GM12878 (cell line): ENCODE data around the gene CNTNAP2. TPM values are rescaled to one million over a fixed set of nuclear protein-coding genes. Genes with fewer than 3 reads are reported as not detected.

Experiments
- ATAC-seq: fragments of 200-7000 bp; cut with Tn5 transposase; 3 replicates; pipeline ENCODE4 v1.9.1; 2020; ENCODE audit warnings: mild to moderate bottlenecking, moderate library complexity
- BruUV-seq: library from RNA; stranded (reverse); fragments of 400-500 nt; replicated peaks from 2 replicates; lab custom pipeline; 2021; lab: Mats Ljungman, UMichigan
- CTCF ChIA-PET: fragments of 300-600 bp; sonication (Branson Sonifier 250); formaldehyde crosslinking; extraction: SDS; loops from one replicate; lab custom pipeline; 2021; ENCODE audit warnings: inconsistent platforms; lab: Yijun Ruan, JAX
- POLR2A ChIA-PET: fragments of 350-600 bp; formaldehyde crosslinking; extraction: SDS; loops from one replicate; lab custom pipeline; 2021; ENCODE audit warnings: inconsistent platforms; lab: Charles Lee
- RAD21 ChIA-PET: fragments of 300-600 bp; sonication (Branson Sonifier 250); formaldehyde crosslinking; loops from one replicate; lab custom pipeline; 2023; ENCODE audit warnings: antibody characterized with exemption; ENCODE audit not compliant: unreplicated experiment; lab: Charles Lee
- SMC1A ChIA-PET: fragments of 300-600 bp; sonication (Branson Sonifier 250); formaldehyde crosslinking; loops from one replicate; lab custom pipeline; 2023; ENCODE audit not compliant: unreplicated experiment, uncharacterized antibody; lab: Charles Lee
- DNase-seq: peaks from one replicate; pipeline ENCODE4 v3.0.0-alpha.2; 2011; ENCODE audit warnings: low read depth, low spot score
- FAIRE-seq: peaks from 3 replicates; lab custom pipeline; 2011; peaks lifted over from hg19 to GRCh38; lab: Jason Lieb, UNC
- H2AFZ ChIP-seq: 2 replicates; pipeline ENCODE4 v1.6.0; 2011; ENCODE audit warnings: low read depth, low read length, control low read depth; ENCODE audit not compliant: control insufficient read depth
- H3K27ac ChIP-seq: 2 replicates; pipeline ENCODE4 v1.5.1; 2011; ENCODE audit warnings: control low read depth; ENCODE audit not compliant: control insufficient read depth, insufficient read depth
- H3K27me3 ChIP-seq, 2 experiments: replicated peaks in 1 of 2; 2 replicates each; pipeline versions ENCODE4 v1.6.0 to v1.6.1; 2011; ENCODE audit warnings: low read length in 1 of 2; ENCODE audit not compliant: control insufficient read depth in 2 of 2, insufficient read depth in 2 of 2
- H3K36me3 ChIP-seq, 2 experiments: 2 replicates each; pipeline ENCODE4 v1.5.1; 2011; ENCODE audit warnings: low read length in 1 of 2; ENCODE audit not compliant: control insufficient read depth in 2 of 2, insufficient read depth in 2 of 2
- H3K4me1 ChIP-seq: 2 replicates; pipeline ENCODE4 v1.6.1; 2011; ENCODE audit warnings: mild to moderate bottlenecking, low read length, moderate library complexity, mixed read lengths; ENCODE audit not compliant: control insufficient read depth, insufficient read depth
- H3K4me2 ChIP-seq: 2 replicates; pipeline ENCODE4 v1.6.0; 2011; ENCODE audit warnings: control low read depth; ENCODE audit not compliant: control insufficient read depth, insufficient read depth
- H3K4me3 ChIP-seq: fragments of 200-600 bp; sonication (generic); 2 replicates; pipeline ENCODE4 v1.5.1; 2016
- H3K79me2 ChIP-seq: 2 replicates; pipeline ENCODE4 v1.6.0; 2011; ENCODE audit warnings: low read length; ENCODE audit not compliant: control insufficient read depth, insufficient read depth
- H3K9ac ChIP-seq: 2 replicates; pipeline ENCODE4 v1.8.0; 2011; ENCODE audit warnings: low read length, control low read depth, mixed read lengths; ENCODE audit not compliant: control insufficient read depth, insufficient read depth
- H3K9me3 ChIP-seq: replicated peaks from 3 replicates; pipeline ENCODE4 v1.5.1; 2011; ENCODE audit warnings: mild to moderate bottlenecking, low read length; ENCODE audit not compliant: control insufficient read depth, insufficient read depth
- H4K20me1 ChIP-seq: 2 replicates; pipeline ENCODE4 v1.6.0; 2011; ENCODE audit not compliant: control insufficient read depth, insufficient read depth
- ATF2 ChIP-seq: IDR thresholded peaks from 2 replicates; pipeline ENCODE4 v1.6.1; 2012; ENCODE audit warnings: low read length, inconsistent platforms
- BHLHE40 ChIP-seq, 2 experiments: fragments of 450-650 bp in 1 of 2; IDR thresholded peaks; 2 replicates each; pipeline ENCODE4 v1.6.1; 2011 to 2017; ENCODE audit warnings: low read depth in 2 of 2, borderline replicate concordance in 1 of 2, improper control_type of control experiment in 1 of 2, low read length in 1 of 2, mild to moderate bottlenecking in 1 of 2
- CBX3 ChIP-seq: fragments of 200-600 bp; sonication (generic); IDR thresholded peaks from 2 replicates; pipeline ENCODE4 v1.6.1; 2016; ENCODE audit warnings: low read depth, borderline replicate concordance
- CHD2 ChIP-seq: IDR thresholded peaks from 2 replicates; pipeline ENCODE4 v1.6.1; 2011; ENCODE audit warnings: low read depth, low read length, improper control_type of control experiment, borderline replicate concordance
- EP300 ChIP-seq, 2 experiments: fragments of 150-350 bp in 1 of 2; IDR thresholded peaks; 2 replicates each; pipeline ENCODE4 v1.6.1; 2011 to 2012; ENCODE audit warnings: low read depth in 2 of 2, low read length in 2 of 2, borderline replicate concordance in 1 of 2, improper control_type of control experiment in 1 of 2, inconsistent platforms in 1 of 2; ENCODE audit not compliant: control insufficient read depth in 1 of 2
- HCFC1 ChIP-seq: fragments of 150-350 bp; IDR thresholded peaks from 2 replicates; pipeline ENCODE4 v1.6.1; 2014; ENCODE audit warnings: low read length
- HDAC2 ChIP-seq: fragments of 200-600 bp; sonication (generic); IDR thresholded peaks from 2 replicates; pipeline ENCODE4 v1.6.1; 2017
- IKZF1 ChIP-seq: fragments of 450-650 bp; conservative IDR thresholded peaks from 2 replicates; pipeline ENCODE4 v1.6.1; 2017; ENCODE audit warnings: antibody characterized with exemption, mild to moderate bottlenecking
- JUND ChIP-seq: IDR thresholded peaks from 2 replicates; pipeline ENCODE4 v1.6.1; 2012; ENCODE audit warnings: low read depth, mild to moderate bottlenecking, low read length, improper control_type of control experiment, moderate library complexity
- LARP7 ChIP-seq: fragments of 450-650 bp; IDR thresholded peaks from 2 replicates; pipeline ENCODE4 v1.6.1; 2017; ENCODE audit warnings: mild to moderate bottlenecking
- MTA3 ChIP-seq: IDR thresholded peaks from 2 replicates; pipeline ENCODE4 v1.6.1; 2012; ENCODE audit warnings: low read length, inconsistent platforms, borderline replicate concordance
- NFXL1 ChIP-seq: fragments of 450-650 bp; IDR thresholded peaks from 2 replicates; pipeline ENCODE4 v1.6.1; 2017; ENCODE audit warnings: antibody characterized with exemption, mild to moderate bottlenecking, borderline replicate concordance
- POLR2AphosphoS2 ChIP-seq: IDR thresholded peaks from 2 replicates; pipeline ENCODE4 v1.6.1; 2011; ENCODE audit warnings: low read depth, mild to moderate bottlenecking, low read length, improper control_type of control experiment, moderate library complexity
- POLR2AphosphoS5 ChIP-seq: IDR thresholded peaks from 2 replicates; pipeline ENCODE4 v1.6.1; 2011; ENCODE audit warnings: mild to moderate bottlenecking, low read length, inconsistent platforms
- ZNF207 ChIP-seq: fragments of 450-650 bp; IDR thresholded peaks from 2 replicates; pipeline ENCODE4 v1.6.1; 2014; ENCODE audit warnings: antibody characterized with exemption, mild to moderate bottlenecking, borderline replicate concordance
- ZNF217 ChIP-seq: fragments of 450-650 bp; IDR thresholded peaks from 2 replicates; pipeline ENCODE4 v1.6.1; 2017; ENCODE audit warnings: antibody characterized with exemption, mild to moderate bottlenecking
- WGBS: methylation state at CpG from one replicate; pipeline ENCODE4 v1.1.6; 2016; ENCODE audit warnings: low lambda C conversion rate; ENCODE audit not compliant: insufficient replicate concordance, insufficient coverage; ENCODE audit errors: missing lambda C conversion rate; 5-methylcytosine and 5-hydroxymethylcytosine counted together
- in situ Hi-C: fragments of 300-500 bp; cut with MboI; formaldehyde crosslinking; loops from 9 replicates; pipeline ENCODE4 v1.14.3; 2018; ENCODE audit warnings: mixed read lengths
- intact Hi-C: fragments of 100-400 bp; cut with micrococcal nuclease; formaldehyde crosslinking; loops from one replicate; pipeline ENCODE4 v1.14.2; 2022; ENCODE audit not compliant: unreplicated experiment
- polyA plus RNA-seq, 11 experiments: library from polyadenylated mRNA; depleted of rRNA in 4 of 11; unstranded in 6 of 11; stranded (reverse) in 5 of 11; fragments of >200 nt; fragmentation: Nextera tagmentation in 4 of 11; fragmentation: Illumina TruSeq in 1 of 11; extraction: Ambion mirVana in 4 of 11; extraction: Trizol in 1 of 11; gene quantifications; 1 replicate in 1 of 11; 2 replicates in 10 of 11; pipeline versions ENCODE4 v1.2.1 to v1.2.3, GENCODE V29; 2011 to 2016; ENCODE audit warnings: inconsistent platforms in 2 of 11, missing spikeins in 2 of 11, low read depth in 1 of 11
- total RNA-seq, 4 experiments: library from RNA; depleted of rRNA in 3 of 4; stranded (reverse); fragments of >200 nt in 3 of 4; fragmentation: Illumina TruSeq in 1 of 4; extraction: Trizol in 1 of 4; gene quantifications; 2 replicates each; pipeline versions ENCODE4 v1.2.1 to v1.2.3, GENCODE V29; 2013 to 2021
- TF ChIP-seq, protein P1 (sequence below): fragments of 150-350 bp; IDR thresholded peaks from 2 replicates; pipeline ENCODE4 v1.6.1; 2014; ENCODE audit warnings: mild to moderate bottlenecking, low read depth, low read length

CNTNAP2 gene
- total and polyA plus RNA-seq, 10 of the 15 experiments (the other 5 are each of a cell fraction or from before 2014, with no cell fraction given), result 0.03 to 0.08 (median 0.03) TPM; not detected in 7

- in situ Hi-C loops (no loop called here), intact Hi-C loops (no loop called here)
- no peaks in the 10 kb centered on the region for H3K27me3 ChIP-seq
- BruUV-seq, result no TSS peak
- no peak overlapping the region for H3K9ac ChIP-seq
- no peak overlapping the region for H3K4me3 ChIP-seq
- CTCF ChIA-PET, result no interaction called here
- ATAC-seq (no peak), DNase-seq (no peak), FAIRE-seq (no peak)
- H2AFZ ChIP-seq, result no peak overlapping the region
- H3K79me2 ChIP-seq, result no peaks in the 10 kb centered on the region
- H3K9me3 ChIP-seq, result no peaks in the 10 kb centered on the region
- POLR2A ChIA-PET, result no interaction called here
- SMC1A ChIA-PET, result no interaction called here
- H3K4me1 ChIP-seq, result no peaks in the 10 kb centered on the region
- H4K20me1 ChIP-seq, result no peaks in the 10 kb centered on the region
- no peak overlapping the region for H3K27ac ChIP-seq
- RAD21 ChIA-PET, result no interaction called here
- TF ChIP-seq ZNF207, result no peak
- TF ChIP-seq ZNF217, result no peak
- TF ChIP-seq, protein P1, sequence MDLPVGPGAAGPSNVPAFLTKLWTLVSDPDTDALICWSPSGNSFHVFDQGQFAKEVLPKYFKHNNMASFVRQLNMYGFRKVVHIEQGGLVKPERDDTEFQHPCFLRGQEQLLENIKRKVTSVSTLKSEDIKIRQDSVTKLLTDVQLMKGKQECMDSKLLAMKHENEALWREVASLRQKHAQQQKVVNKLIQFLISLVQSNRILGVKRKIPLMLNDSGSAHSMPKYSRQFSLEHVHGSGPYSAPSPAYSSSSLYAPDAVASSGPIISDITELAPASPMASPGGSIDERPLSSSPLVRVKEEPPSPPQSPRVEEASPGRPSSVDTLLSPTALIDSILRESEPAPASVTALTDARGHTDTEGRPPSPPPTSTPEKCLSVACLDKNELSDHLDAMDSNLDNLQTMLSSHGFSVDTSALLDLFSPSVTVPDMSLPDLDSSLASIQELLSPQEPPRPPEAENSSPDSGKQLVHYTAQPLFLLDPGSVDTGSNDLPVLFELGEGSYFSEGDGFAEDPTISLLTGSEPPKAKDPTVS, result no peak
- no peak for TF ChIP-seq HCFC1
- no peak for TF ChIP-seq EP300 (IDR thresholded peaks at IDR 0.05; ENCODE audit: borderline replicate concordance in 1 of 2, control insufficient read depth in 1 of 2, low read depth in 2 of 2, low read length in 2 of 2)
- TF ChIP-seq NFXL1, result no peak
- no peak for TF ChIP-seq MTA3
- TF ChIP-seq HDAC2, result no peak
- no peak for TF ChIP-seq CHD2
- TF ChIP-seq IKZF1, result no peak
- TF ChIP-seq CBX3, result no peak
- no peak for TF ChIP-seq BHLHE40 (IDR thresholded peaks at IDR 0.05; ENCODE audit: borderline replicate concordance in 1 of 2, low read depth in 2 of 2, low read length in 1 of 2)
- no peak for TF ChIP-seq ATF2
- TF ChIP-seq POLR2AphosphoS5, result no peak
- no peak for TF ChIP-seq LARP7
- no peak for TF ChIP-seq JUND
- TF ChIP-seq POLR2AphosphoS2, result no peak
- H3K4me2 ChIP-seq, result no peak overlapping the region
- no peaks in the 10 kb centered on the region for H3K36me3 ChIP-seq
- 15% methylated on average over 6 of the region's 6 CpGs for WGBS
These were observed 307.5 kb downstream of the CNTNAP2 start for GRCh38 chr7:146424084-146424483.
